GM12878 (cell line): ENCODE data around the gene BLTP1. TPM values are rescaled to one million over a fixed set of nuclear protein-coding genes. Genes with fewer than 3 reads are reported as not detected.

Experiments
- ASH2L ChIP-seq: fragments of 300-600, 200-600 bp; sonication (generic); IDR thresholded peaks from 2 replicates; pipeline ENCODE4 v1.6.1; 2017; ENCODE audit warnings: low read depth, mild to moderate bottlenecking, borderline replicate concordance
- BACH1 ChIP-seq: fragments of 450-650 bp; IDR thresholded peaks from 2 replicates; pipeline ENCODE4 v1.6.1; 2017; ENCODE audit warnings: mild to moderate bottlenecking, borderline replicate concordance
- BHLHE40 ChIP-seq, 2 experiments: fragments of 450-650 bp in 1 of 2; IDR thresholded peaks; 2 replicates each; pipeline ENCODE4 v1.6.1; 2011 to 2017; ENCODE audit warnings: low read depth in 2 of 2, borderline replicate concordance in 1 of 2, improper control_type of control experiment in 1 of 2, low read length in 1 of 2, mild to moderate bottlenecking in 1 of 2
- CEBPB ChIP-seq, 2 experiments: fragments of 150-350 bp in 1 of 2; IDR thresholded peaks; 2 replicates each; pipeline ENCODE4 v1.6.1; 2012 to 2014; ENCODE audit warnings: low read depth in 2 of 2, low read length in 2 of 2, borderline replicate concordance in 1 of 2, inconsistent platforms in 1 of 2
- CREM ChIP-seq: IDR thresholded peaks from 2 replicates; pipeline ENCODE4 v1.6.1; 2014; ENCODE audit warnings: antibody characterized with exemption, low read depth
- DPF2 ChIP-seq: fragments of 450-650 bp; IDR thresholded peaks from 2 replicates; pipeline ENCODE4 v1.6.1; 2017; ENCODE audit warnings: mild to moderate bottlenecking
- MTA2 ChIP-seq: fragments of 450-650 bp; IDR thresholded peaks from 2 replicates; pipeline ENCODE4 v1.6.1; 2016; ENCODE audit warnings: low read depth, mild to moderate bottlenecking, moderate library complexity
- MYC ChIP-seq: IDR thresholded peaks from 2 replicates; pipeline ENCODE4 v1.6.1; 2011; ENCODE audit warnings: mild to moderate bottlenecking, low read length, moderate library complexity, inconsistent platforms; ENCODE audit not compliant: insufficient read depth, insufficient replicate concordance, insufficient read length, severe bottlenecking
- NR2F1 ChIP-seq: fragments of 450-650 bp; conservative IDR thresholded peaks from 2 replicates; pipeline ENCODE4 v1.6.1; 2017; ENCODE audit warnings: mild to moderate bottlenecking
- NRF1 ChIP-seq: conservative IDR thresholded peaks from 2 replicates; pipeline ENCODE4 v1.6.1; 2011; ENCODE audit warnings: mild to moderate bottlenecking, low read depth, low read length, improper control_type of control experiment
- POLR2A ChIP-seq: IDR thresholded peaks from 2 replicates; pipeline ENCODE4 v1.6.1; 2011; ENCODE audit warnings: low read depth, mild to moderate bottlenecking, low read length
- RELA ChIP-seq: fragments of 450-650 bp; IDR thresholded peaks from 2 replicates; pipeline ENCODE4 v1.8.0; 2014; ENCODE audit warnings: borderline replicate concordance; ENCODE audit not compliant: partially characterized antibody
- SMAD1 ChIP-seq: fragments of 450-650 bp; IDR thresholded peaks from 2 replicates; pipeline ENCODE4 v1.6.1; 2018; ENCODE audit warnings: mild to moderate bottlenecking, low read depth; ENCODE audit not compliant: partially characterized antibody
- SMARCA5 ChIP-seq: fragments of 450-650 bp; IDR thresholded peaks from 2 replicates; pipeline ENCODE4 v1.6.1; 2017; ENCODE audit warnings: mild to moderate bottlenecking
- YY1 ChIP-seq: IDR thresholded peaks from 2 replicates; pipeline ENCODE4 v1.6.1; 2011; ENCODE audit warnings: low read depth, mild to moderate bottlenecking, low read length
- polyA plus RNA-seq, 11 experiments: library from polyadenylated mRNA; depleted of rRNA in 4 of 11; unstranded in 6 of 11; stranded (reverse) in 5 of 11; fragments of >200 nt; fragmentation: Nextera tagmentation in 4 of 11; fragmentation: Illumina TruSeq in 1 of 11; extraction: Ambion mirVana in 4 of 11; extraction: Trizol in 1 of 11; gene quantifications; 1 replicate in 1 of 11; 2 replicates in 10 of 11; pipeline versions ENCODE4 v1.2.1 to v1.2.3, GENCODE V29; 2011 to 2016; ENCODE audit warnings: inconsistent platforms in 2 of 11, missing spikeins in 2 of 11, low read depth in 1 of 11
- total RNA-seq, 4 experiments: library from RNA; depleted of rRNA in 3 of 4; stranded (reverse); fragments of >200 nt in 3 of 4; fragmentation: Illumina TruSeq in 1 of 4; extraction: Trizol in 1 of 4; gene quantifications; 2 replicates each; pipeline versions ENCODE4 v1.2.1 to v1.2.3, GENCODE V29; 2013 to 2021
- TF ChIP-seq, protein P1 (sequence below): fragments of 450-650 bp; conservative IDR thresholded peaks from 2 replicates; pipeline ENCODE4 v1.6.1; 2017; ENCODE audit warnings: mild to moderate bottlenecking, moderate library complexity
- TF ChIP-seq, protein P2 (sequence below): fragments of 450-650 bp; IDR thresholded peaks from 2 replicates; pipeline ENCODE4 v1.6.1; 2017; ENCODE audit warnings: mild to moderate bottlenecking, moderate library complexity
- TF ChIP-seq, protein P3 (sequence below): IDR thresholded peaks from 2 replicates; pipeline ENCODE4 v1.6.1; 2011; ENCODE audit warnings: low read depth, mild to moderate bottlenecking, low read length, moderate library complexity, borderline replicate concordance; ENCODE audit errors: extremely low read depth
- TF ChIP-seq, protein P4 (sequence below): IDR thresholded peaks from 2 replicates; pipeline ENCODE4 v1.6.1; 2011; ENCODE audit warnings: mild to moderate bottlenecking, low read depth, low read length, moderate library complexity; ENCODE audit not compliant: insufficient replicate concordance
- TF ChIP-seq, protein P5 (sequence below): IDR thresholded peaks from 2 replicates; pipeline ENCODE4 v1.6.1; 2011; ENCODE audit warnings: borderline replicate concordance, low read depth, mild to moderate bottlenecking, moderate library complexity, mixed read lengths, low read length; ENCODE audit not compliant: insufficient read depth; ENCODE audit errors: extremely low read length

The BLTP1 gene
- total and polyA plus RNA-seq, 10 of the 15 experiments (the other 5 are each of a cell fraction or from before 2014, with no cell fraction given), result 3.4 to 38.1 (median 16.3) TPM

DNA sequence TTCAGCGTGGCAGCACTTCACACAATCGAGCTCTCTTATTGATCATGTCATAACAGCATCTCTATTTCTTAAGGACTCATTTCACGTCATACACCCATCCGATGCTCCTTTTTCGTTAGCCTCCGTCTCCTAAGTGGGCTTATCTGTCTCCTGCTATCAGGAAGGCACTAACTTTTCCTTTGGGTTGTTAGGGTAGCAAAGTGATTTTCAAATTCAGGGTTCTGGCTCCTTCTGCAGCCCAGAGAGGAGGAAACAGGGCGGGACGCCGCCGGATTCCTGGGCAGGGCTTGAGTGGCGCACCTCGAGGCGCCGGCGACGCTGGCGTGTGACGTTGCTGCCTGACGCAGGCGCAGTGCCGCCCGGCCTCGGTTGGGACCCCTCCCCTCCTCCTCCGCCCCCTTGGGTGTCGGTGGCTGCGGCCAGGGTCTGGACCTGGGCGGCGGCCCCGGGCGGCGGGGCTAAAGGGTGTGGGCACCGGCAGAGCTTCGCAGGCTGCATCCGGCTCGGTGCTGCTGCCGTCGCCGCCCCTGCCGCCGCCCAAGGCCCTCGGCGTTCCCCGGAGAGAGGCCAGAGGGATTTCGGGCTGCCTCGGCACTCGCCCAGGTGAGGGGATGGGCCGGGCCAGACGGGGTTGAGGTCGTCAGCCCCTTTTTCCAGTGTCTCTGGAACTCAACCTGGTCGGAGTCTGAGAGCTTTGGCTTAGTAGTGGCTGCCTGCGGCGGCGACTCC is at the start of gene BLTP1 (continued):
- TF ChIP-seq, protein P1, sequence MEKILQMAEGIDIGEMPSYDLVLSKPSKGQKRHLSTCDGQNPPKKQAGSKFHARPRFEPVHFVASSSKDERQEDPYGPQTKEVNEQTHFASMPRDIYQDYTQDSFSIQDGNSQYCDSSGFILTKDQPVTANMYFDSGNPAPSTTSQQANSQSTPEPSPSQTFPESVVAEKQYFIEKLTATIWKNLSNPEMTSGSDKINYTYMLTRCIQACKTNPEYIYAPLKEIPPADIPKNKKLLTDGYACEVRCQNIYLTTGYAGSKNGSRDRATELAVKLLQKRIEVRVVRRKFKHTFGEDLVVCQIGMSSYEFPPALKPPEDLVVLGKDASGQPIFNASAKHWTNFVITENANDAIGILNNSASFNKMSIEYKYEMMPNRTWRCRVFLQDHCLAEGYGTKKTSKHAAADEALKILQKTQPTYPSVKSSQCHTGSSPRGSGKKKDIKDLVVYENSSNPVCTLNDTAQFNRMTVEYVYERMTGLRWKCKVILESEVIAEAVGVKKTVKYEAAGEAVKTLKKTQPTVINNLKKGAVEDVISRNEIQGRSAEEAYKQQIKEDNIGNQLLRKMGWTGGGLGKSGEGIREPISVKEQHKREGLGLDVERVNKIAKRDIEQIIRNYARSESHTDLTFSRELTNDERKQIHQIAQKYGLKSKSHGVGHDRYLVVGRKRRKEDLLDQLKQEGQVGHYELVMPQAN, result peak; percentile 62
- TF ChIP-seq DPF2, result peak; percentile 73; the same call in 1 of the 2 replicates
- peak; percentile 25 for TF ChIP-seq RELA
- peak; percentile 87 for TF ChIP-seq NRF1
- no peak for TF ChIP-seq CEBPB (IDR thresholded peaks at IDR 0.05; ENCODE audit: borderline replicate concordance in 1 of 2, low read depth in 2 of 2, low read length in 2 of 2)
- TF ChIP-seq, protein P2, sequence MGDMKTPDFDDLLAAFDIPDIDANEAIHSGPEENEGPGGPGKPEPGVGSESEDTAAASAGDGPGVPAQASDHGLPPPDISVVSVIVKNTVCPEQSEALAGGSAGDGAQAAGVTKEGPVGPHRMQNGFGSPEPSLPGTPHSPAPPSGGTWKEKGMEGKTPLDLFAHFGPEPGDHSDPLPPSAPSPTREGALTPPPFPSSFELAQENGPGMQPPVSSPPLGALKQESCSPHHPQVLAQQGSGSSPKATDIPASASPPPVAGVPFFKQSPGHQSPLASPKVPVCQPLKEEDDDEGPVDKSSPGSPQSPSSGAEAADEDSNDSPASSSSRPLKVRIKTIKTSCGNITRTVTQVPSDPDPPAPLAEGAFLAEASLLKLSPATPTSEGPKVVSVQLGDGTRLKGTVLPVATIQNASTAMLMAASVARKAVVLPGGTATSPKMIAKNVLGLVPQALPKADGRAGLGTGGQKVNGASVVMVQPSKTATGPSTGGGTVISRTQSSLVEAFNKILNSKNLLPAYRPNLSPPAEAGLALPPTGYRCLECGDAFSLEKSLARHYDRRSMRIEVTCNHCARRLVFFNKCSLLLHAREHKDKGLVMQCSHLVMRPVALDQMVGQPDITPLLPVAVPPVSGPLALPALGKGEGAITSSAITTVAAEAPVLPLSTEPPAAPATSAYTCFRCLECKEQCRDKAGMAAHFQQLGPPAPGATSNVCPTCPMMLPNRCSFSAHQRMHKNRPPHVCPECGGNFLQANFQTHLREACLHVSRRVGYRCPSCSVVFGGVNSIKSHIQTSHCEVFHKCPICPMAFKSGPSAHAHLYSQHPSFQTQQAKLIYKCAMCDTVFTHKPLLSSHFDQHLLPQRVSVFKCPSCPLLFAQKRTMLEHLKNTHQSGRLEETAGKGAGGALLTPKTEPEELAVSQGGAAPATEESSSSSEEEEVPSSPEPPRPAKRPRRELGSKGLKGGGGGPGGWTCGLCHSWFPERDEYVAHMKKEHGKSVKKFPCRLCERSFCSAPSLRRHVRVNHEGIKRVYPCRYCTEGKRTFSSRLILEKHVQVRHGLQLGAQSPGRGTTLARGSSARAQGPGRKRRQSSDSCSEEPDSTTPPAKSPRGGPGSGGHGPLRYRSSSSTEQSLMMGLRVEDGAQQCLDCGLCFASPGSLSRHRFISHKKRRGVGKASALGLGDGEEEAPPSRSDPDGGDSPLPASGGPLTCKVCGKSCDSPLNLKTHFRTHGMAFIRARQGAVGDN, result peak; percentile 83
- TF ChIP-seq BHLHE40 (IDR thresholded peaks at IDR 0.05; ENCODE audit: borderline replicate concordance in 1 of 2, low read depth in 2 of 2, low read length in 1 of 2), result peak in 1 of 2 experiments; percentile 38; a peak in 2 of 4 replicates
- peak; percentile 58; the same call in 1 of the 2 replicates for TF ChIP-seq BACH1
- peak; percentile 10; the same call in 1 of the 2 replicates for TF ChIP-seq YY1
- TF ChIP-seq POLR2A, result peak; percentile 76
- no peak for TF ChIP-seq MTA2
- peak; percentile 4 for TF ChIP-seq MYC
- TF ChIP-seq SMAD1, result peak; percentile 59
- TF ChIP-seq CREM, result peak; percentile 98
- TF ChIP-seq SMARCA5, result peak; percentile 33; the same call in 1 of the 2 replicates
- TF ChIP-seq, protein P3, sequence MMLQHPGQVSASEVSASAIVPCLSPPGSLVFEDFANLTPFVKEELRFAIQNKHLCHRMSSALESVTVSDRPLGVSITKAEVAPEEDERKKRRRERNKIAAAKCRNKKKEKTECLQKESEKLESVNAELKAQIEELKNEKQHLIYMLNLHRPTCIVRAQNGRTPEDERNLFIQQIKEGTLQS, result peak; percentile 75; the same call in 1 of the 2 replicates
- TF ChIP-seq ASH2L, result peak; percentile 88; the same call in 1 of the 2 replicates
- TF ChIP-seq, protein P4, sequence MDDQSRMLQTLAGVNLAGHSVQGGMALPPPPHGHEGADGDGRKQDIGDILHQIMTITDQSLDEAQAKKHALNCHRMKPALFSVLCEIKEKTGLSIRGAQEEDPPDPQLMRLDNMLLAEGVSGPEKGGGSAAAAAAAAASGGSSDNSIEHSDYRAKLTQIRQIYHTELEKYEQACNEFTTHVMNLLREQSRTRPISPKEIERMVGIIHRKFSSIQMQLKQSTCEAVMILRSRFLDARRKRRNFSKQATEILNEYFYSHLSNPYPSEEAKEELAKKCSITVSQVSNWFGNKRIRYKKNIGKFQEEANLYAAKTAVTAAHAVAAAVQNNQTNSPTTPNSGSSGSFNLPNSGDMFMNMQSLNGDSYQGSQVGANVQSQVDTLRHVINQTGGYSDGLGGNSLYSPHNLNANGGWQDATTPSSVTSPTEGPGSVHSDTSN, result peak; percentile 39
- TF ChIP-seq, protein P5, sequence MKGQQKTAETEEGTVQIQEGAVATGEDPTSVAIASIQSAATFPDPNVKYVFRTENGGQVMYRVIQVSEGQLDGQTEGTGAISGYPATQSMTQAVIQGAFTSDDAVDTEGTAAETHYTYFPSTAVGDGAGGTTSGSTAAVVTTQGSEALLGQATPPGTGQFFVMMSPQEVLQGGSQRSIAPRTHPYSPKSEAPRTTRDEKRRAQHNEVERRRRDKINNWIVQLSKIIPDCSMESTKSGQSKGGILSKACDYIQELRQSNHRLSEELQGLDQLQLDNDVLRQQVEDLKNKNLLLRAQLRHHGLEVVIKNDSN, result no peak
- peak; percentile 61; the same call in 1 of the 2 replicates for TF ChIP-seq NR2F1
